ENCODE data around the gene TRAK2. TPM values are rescaled to one million over a fixed set of nuclear protein-coding genes. Genes with fewer than 3 reads are reported as not detected.
A peak's percentile ranks its signal among the peaks of the same experiment; 100 is the strongest.
"Not testable (repeated sequence)": the region's sequence is repeated elsewhere in the genome, so short reads cannot be mapped to it uniquely, and the experiment has no call there.

Gene TRAK2
- total RNA-seq, 1 donor from 2014 or later, result 9.2 TPM

DNA sequence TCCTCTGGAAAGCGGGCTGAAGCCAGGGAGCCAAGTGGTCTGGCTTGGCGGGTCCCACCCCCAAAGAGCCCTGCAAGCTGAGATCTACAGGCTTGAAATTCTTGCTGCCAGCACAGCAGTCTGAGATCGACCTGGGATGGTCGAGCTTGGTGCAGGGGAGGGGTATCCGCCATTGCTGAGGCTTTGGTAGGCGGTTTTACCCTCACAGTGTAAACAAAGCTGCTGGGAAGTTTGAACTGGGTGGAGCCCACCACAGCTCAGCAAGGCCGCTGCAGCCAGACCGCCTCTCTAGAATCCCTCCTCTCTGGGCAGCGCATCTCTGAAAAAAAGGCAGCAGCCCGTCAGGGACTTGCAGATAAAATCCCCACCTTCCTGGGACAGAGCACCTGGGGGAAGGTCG lies 81.5 kb downstream of the TRAK2 start:
- Histone ChIP-seq H3K27me3 (ENCODE audit: control insufficient read depth, insufficient read depth, low read length) (no peaks in the 10 kb centered on the region), H3K36me3 (ENCODE audit: control insufficient read depth, insufficient read depth, low read length) (no peaks in the 10 kb centered on the region), H3K4me3 (ENCODE audit: low read depth, low read length) (no peak overlapping the region)
- FAIRE-seq, result no peak
- TF ChIP-seq, protein P1, sequence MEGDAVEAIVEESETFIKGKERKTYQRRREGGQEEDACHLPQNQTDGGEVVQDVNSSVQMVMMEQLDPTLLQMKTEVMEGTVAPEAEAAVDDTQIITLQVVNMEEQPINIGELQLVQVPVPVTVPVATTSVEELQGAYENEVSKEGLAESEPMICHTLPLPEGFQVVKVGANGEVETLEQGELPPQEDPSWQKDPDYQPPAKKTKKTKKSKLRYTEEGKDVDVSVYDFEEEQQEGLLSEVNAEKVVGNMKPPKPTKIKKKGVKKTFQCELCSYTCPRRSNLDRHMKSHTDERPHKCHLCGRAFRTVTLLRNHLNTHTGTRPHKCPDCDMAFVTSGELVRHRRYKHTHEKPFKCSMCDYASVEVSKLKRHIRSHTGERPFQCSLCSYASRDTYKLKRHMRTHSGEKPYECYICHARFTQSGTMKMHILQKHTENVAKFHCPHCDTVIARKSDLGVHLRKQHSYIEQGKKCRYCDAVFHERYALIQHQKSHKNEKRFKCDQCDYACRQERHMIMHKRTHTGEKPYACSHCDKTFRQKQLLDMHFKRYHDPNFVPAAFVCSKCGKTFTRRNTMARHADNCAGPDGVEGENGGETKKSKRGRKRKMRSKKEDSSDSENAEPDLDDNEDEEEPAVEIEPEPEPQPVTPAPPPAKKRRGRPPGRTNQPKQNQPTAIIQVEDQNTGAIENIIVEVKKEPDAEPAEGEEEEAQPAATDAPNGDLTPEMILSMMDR (IDR thresholded peaks at IDR 0.05; ENCODE audit: insufficient read depth, low read length, severe bottlenecking), result no peak
- no peak for DNase-seq (ENCODE audit: low read depth)

DNA sequence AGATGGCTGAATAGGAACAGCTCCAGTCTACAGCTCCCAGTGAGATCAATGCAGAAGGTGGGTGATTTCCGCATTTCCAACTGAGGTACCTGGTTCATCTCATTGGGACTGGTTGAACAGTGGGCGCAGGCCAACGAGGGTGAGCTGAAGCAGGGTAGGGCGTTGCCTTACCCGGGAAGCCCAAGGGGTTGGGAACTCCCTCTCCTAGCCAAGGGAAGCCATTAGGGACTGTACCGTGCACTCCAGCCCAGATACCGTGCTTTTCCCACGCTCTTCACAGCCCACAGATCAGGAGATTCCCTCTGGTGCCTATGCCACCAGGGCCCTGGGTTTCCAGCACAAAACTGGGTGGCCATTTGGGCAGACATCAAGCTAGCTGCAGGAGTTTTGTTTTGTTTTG lies 81.9 kb downstream of the TRAK2 start:
- not testable (repeated sequence) for H3K4me3 ChIP-seq (ENCODE audit: low read depth, low read length); H3K27me3 ChIP-seq (ENCODE audit: control insufficient read depth, insufficient read depth, low read length); H3K36me3 ChIP-seq (ENCODE audit: control insufficient read depth, insufficient read depth, low read length); FAIRE-seq; DNase-seq (ENCODE audit: low read depth)

DNA sequence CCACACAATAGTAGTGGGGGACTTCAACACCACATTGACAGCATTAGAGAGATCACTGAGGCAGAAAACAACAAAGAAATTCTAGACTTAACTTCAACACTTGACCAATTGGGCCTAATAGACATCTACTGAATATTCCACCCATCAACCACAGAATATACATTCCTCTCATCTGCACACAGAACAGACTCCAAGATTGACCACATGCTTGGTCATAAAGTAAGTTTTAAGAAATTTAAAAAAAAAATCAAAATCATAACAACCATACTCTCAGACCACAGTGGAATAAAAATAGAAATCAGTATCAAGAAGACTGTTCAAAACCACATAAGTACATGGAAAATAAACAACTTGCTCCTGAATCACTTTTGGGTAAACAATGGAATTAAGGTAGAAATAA lies 85.1 kb downstream of the TRAK2 start:
- FAIRE-seq, result no peak
- TF ChIP-seq, protein P1 (IDR thresholded peaks at IDR 0.05; ENCODE audit: insufficient read depth, low read length, severe bottlenecking), result no peak
- Histone ChIP-seq H3K27me3 (ENCODE audit: control insufficient read depth, insufficient read depth, low read length) (no peaks in the 10 kb centered on the region), H3K36me3 (ENCODE audit: control insufficient read depth, insufficient read depth, low read length) (no peaks in the 10 kb centered on the region), H3K4me3 (ENCODE audit: low read depth, low read length) (no peak overlapping the region)
- no peak for DNase-seq (ENCODE audit: low read depth)

DNA sequence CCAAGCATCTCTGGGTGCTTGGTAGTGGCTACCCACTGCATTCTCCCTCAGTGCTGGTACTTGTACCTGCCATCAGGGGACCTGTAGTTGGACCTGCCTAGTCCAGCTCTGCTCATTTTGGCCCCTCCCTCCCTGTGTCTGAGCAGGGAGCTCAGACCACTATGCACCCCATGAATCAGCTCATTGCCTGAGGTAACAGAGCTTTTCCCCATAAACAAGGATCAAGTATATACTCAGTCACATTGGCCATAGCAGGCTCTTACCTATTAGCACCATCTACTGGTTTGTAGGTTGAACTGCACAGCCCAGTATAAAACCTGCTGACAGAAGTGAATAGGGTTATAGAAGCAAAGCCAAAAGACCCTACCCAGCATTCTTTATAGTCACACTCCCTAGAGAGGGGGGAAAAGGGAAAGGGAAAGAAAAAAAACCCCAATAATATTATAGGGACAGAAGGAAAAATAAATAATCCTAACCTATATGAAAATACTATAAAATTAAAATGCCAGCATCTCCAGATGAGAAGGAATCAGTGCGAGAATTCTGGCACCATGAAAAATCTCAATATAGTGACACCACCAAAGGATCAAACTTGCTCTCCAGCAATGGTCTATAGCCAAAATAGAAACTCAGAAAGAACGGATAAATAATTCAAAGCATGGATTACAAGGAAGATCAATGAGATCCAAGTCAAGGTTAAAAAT lies 87.2 kb downstream of the TRAK2 start:
- FAIRE-seq, result no peak
- DNase-seq (ENCODE audit: low read depth), result peak; percentile 71
- Histone ChIP-seq H3K4me3 (ENCODE audit: low read depth, low read length) (no peak overlapping the region), H3K36me3 (ENCODE audit: control insufficient read depth, insufficient read depth, low read length) (peaks cover 1% of the 10 kb centered on the region), H3K27me3 (ENCODE audit: control insufficient read depth, insufficient read depth, low read length) (no peaks in the 10 kb centered on the region)
- TF ChIP-seq, protein P1 (IDR thresholded peaks at IDR 0.05; ENCODE audit: insufficient read depth, low read length, severe bottlenecking), result peak; percentile 84

DNA sequence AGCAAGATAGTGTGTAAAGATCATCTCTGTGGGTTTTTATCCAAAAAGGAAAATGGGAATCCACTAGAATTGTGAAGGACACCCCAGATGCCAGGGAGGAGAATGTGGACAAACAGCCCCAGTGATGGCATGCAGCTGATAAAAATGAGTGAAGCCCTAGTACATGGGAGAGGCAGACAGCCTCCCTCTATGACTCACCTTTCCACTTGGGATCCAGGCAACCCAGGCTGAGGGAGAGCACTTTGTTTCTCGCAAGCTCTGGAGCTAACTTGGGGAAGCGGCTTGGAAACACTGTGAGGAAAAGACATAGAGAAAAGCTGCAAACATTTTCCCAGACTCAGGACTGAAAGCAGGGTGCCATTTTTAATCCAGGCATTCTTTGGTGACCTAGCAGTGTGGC lies 88.9 kb downstream of the TRAK2 start:
- DNase-seq (ENCODE audit: low read depth) (peak; percentile 9), FAIRE-seq (no peak)
- H3K4me3 ChIP-seq (ENCODE audit: low read depth, low read length), result no peak overlapping the region
- TF ChIP-seq, protein P1 (IDR thresholded peaks at IDR 0.05; ENCODE audit: insufficient read depth, low read length, severe bottlenecking), result no peak
- peaks cover 1% of the 10 kb centered on the region for H3K36me3 ChIP-seq (ENCODE audit: control insufficient read depth, insufficient read depth, low read length)
- no peaks in the 10 kb centered on the region for H3K27me3 ChIP-seq (ENCODE audit: control insufficient read depth, insufficient read depth, low read length)

DNA sequence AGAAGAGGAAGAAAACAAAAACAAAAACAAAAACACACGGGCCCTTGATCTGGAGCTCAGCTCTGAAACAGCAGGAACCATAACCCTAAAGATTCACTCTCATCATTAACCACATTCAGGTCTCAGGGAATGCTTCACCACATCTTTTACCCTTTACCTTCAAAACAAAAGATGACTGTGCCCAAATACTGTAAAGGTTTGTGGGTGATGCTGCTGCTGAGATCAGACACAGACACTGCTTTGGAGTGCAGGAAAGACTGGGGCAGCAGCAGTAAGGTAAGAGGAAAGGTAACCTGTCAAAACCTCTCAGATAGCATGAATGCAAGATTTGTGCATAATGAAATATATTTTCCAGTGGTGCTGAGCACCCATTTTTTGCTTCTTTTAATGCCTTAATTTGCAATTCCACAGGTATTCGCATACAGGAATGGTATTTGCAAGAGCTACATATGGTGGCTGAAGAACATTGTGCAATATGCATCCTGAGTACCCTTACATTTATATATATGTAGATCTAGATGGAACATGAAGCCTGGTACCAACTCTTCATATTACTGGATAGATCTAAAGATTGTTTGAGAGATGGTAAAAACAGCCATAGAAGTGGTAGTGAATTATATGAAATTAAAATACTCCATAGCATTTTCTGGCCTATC lies 90.1 kb downstream of the TRAK2 start:
- TF ChIP-seq, protein P1 (IDR thresholded peaks at IDR 0.05; ENCODE audit: insufficient read depth, low read length, severe bottlenecking), result no peak
- Histone ChIP-seq H3K4me3 (ENCODE audit: low read depth, low read length) (no peak overlapping the region), H3K27me3 (ENCODE audit: control insufficient read depth, insufficient read depth, low read length) (no peaks in the 10 kb centered on the region), H3K36me3 (ENCODE audit: control insufficient read depth, insufficient read depth, low read length) (peaks cover 1% of the 10 kb centered on the region)
- FAIRE-seq (no peak), DNase-seq (ENCODE audit: low read depth) (no peak)
